A549 treated with AZD2906 at 1 μM for 4 hours (cell line): Measurements from ENCODE around the gene CLCA1. TPM values are rescaled to one million over a fixed set of nuclear protein-coding genes. Genes with fewer than 3 reads are reported as not detected.

Source experiments
- total RNA-seq: library from RNA; stranded (reverse); fragments of 200-300 nt; extraction: Qiagen RNA extraction; gene quantifications from 5 replicates; pipeline ENCODE4 v1.2.3, GENCODE V29; 2022

Gene CLCA1
- total RNA-seq = not detected in 5 replicates

GRCh38 chr1:86468501-86468977 lies at the start of gene CLCA1:
TSS of gene CLCA1 (plus strand) at chr1:86468927. CDS start at chr1:86468972, 45 bp downstream.

GRCh38 chr1:86423873-86424272 lies 44.9 kb upstream of the CLCA1 start, which contains the start of gene CLCA2:
TSS of gene CLCA2 (plus strand) at chr1:86424171. CDS start at chr1:86424248, 77 bp downstream.

GRCh38 chr1:86546787-86547221 lies 78.1 kb downstream of the CLCA1 start, which contains the start of gene CLCA4:
TSS of gene CLCA4 (plus strand) at chr1:86547078. CDS start at chr1:86547120, 42 bp downstream.

Other genes starting within 250 kb of the CLCA1 start
- 7.6 to 10.8 TPM (median 9.7 TPM) in 5 replicates for gene ODF2L, start 72.6 kb upstream of the CLCA1 start, total RNA-seq
- gene CLCA2, start 44.8 kb upstream of the CLCA1 start, total RNA-seq = not detected in 5 replicates
- gene CLCA4, start 78.2 kb downstream of the CLCA1 start, total RNA-seq = not detected in 5 replicates
- gene SH3GLB1, start 235.6 kb downstream of the CLCA1 start, total RNA-seq = 33.3 to 37.6 TPM (median 36.7 TPM) in 5 replicates